ENCODE results near the gene LRPAP1.

DNA sequence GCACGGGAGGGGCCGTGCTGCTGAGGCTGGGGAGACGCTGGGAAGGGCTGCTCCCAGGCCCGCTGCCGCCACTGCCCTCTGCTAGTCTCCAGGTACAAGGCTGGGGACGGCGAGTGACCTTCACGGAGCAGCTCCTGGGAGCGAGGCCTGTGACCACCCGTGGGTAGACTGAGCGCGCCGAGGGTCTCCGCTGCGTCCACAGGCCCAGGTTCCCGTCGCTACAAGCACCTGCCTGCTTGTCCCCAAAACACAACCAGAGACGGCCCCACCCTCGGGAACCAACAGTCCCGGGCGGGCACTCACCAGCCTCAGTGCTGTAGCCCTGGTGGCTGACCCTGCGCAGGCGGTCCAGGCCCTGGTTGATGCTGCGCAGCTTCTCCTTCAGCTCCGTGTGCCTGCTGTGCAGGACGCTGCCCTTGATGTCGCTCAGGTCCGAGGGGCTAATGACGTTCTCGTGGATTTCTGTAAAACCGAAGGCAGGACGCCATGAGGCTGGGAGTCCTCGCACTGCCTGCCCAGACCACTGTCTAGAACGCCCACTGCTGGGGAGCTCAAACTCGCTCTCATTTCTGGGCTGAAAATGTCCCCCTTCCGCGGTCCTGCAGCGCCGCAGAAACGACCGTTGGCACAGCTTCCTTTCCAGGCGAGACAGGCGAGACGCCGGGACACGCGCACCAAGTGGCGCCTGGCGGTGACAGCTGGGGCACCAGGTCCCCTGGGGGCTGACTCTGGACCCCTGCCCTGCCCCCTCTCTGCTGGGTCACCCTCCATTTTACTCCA, 14.3 kb downstream of the LRPAP1 start:
- no peak for TF ChIP-seq SP1 (IDR thresholded peaks at IDR 0.05; ENCODE audit: low read depth)
- TF ChIP-seq, protein P1, sequence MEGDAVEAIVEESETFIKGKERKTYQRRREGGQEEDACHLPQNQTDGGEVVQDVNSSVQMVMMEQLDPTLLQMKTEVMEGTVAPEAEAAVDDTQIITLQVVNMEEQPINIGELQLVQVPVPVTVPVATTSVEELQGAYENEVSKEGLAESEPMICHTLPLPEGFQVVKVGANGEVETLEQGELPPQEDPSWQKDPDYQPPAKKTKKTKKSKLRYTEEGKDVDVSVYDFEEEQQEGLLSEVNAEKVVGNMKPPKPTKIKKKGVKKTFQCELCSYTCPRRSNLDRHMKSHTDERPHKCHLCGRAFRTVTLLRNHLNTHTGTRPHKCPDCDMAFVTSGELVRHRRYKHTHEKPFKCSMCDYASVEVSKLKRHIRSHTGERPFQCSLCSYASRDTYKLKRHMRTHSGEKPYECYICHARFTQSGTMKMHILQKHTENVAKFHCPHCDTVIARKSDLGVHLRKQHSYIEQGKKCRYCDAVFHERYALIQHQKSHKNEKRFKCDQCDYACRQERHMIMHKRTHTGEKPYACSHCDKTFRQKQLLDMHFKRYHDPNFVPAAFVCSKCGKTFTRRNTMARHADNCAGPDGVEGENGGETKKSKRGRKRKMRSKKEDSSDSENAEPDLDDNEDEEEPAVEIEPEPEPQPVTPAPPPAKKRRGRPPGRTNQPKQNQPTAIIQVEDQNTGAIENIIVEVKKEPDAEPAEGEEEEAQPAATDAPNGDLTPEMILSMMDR (IDR thresholded peaks at IDR 0.05 in 2 of 3, conservative IDR thresholded peaks at IDR 0.05 in 1 of 3; ENCODE audit: borderline replicate concordance in 1 of 3, insufficient read depth in 1 of 3, low read depth in 2 of 3, low read length in 2 of 3) = no peak
- TF ChIP-seq, protein P2, sequence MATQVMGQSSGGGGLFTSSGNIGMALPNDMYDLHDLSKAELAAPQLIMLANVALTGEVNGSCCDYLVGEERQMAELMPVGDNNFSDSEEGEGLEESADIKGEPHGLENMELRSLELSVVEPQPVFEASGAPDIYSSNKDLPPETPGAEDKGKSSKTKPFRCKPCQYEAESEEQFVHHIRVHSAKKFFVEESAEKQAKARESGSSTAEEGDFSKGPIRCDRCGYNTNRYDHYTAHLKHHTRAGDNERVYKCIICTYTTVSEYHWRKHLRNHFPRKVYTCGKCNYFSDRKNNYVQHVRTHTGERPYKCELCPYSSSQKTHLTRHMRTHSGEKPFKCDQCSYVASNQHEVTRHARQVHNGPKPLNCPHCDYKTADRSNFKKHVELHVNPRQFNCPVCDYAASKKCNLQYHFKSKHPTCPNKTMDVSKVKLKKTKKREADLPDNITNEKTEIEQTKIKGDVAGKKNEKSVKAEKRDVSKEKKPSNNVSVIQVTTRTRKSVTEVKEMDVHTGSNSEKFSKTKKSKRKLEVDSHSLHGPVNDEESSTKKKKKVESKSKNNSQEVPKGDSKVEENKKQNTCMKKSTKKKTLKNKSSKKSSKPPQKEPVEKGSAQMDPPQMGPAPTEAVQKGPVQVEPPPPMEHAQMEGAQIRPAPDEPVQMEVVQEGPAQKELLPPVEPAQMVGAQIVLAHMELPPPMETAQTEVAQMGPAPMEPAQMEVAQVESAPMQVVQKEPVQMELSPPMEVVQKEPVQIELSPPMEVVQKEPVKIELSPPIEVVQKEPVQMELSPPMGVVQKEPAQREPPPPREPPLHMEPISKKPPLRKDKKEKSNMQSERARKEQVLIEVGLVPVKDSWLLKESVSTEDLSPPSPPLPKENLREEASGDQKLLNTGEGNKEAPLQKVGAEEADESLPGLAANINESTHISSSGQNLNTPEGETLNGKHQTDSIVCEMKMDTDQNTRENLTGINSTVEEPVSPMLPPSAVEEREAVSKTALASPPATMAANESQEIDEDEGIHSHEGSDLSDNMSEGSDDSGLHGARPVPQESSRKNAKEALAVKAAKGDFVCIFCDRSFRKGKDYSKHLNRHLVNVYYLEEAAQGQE (IDR thresholded peaks at IDR 0.05; ENCODE audit: low read depth) = no peak
- no peak for TF ChIP-seq SIN3A (IDR thresholded peaks at IDR 0.05; ENCODE audit: low read depth)
- TF ChIP-seq POLR2A (IDR thresholded peaks at IDR 0.05; ENCODE audit: borderline replicate concordance, extremely low read depth, insufficient read depth, insufficient read length) = no peak
- no peak for TF ChIP-seq ZNF274 (IDR thresholded peaks at IDR 0.05; ENCODE audit: low read depth, low read length)
- no peak for TF ChIP-seq FOSL1 (IDR thresholded peaks at IDR 0.05; ENCODE audit: low read depth)
- TF ChIP-seq RAD21 (IDR thresholded peaks at IDR 0.05; ENCODE audit: low read depth) = no peak

All from HCT116 (cell line).